HepG2 (cell line): ENCODE results near the gene DNAAF3. TPM values are rescaled to one million over a fixed set of nuclear protein-coding genes. Genes with fewer than 3 reads are reported as not detected.

Experiments
- ADNP ChIP-seq: sonication (generic); formaldehyde crosslinking; IDR thresholded peaks from 2 replicates; pipeline ENCODE4 v1.4.0; 2020; ENCODE audit warnings: missing genetic modification reagents
- ATF7 ChIP-seq, 2 experiments: fragments of 450-650 bp in 1 of 2; sonication (generic) in 1 of 2; formaldehyde crosslinking in 1 of 2; IDR thresholded peaks; 2 replicates each; pipeline versions ENCODE4 v1.4.0 to v1.6.1; 2016 to 2020; ENCODE audit warnings: antibody characterized with exemption in 1 of 2, mild to moderate bottlenecking in 1 of 2, missing genetic modification reagents in 1 of 2
- GMEB1 ChIP-seq: sonication (generic); formaldehyde crosslinking; IDR thresholded peaks from 2 replicates; pipeline ENCODE4 v1.5.1; 2020; ENCODE audit warnings: missing genetic modification reagents, mild to moderate bottlenecking, borderline replicate concordance
- GZF1 ChIP-seq: sonication (generic); formaldehyde crosslinking; IDR thresholded peaks from 2 replicates; pipeline ENCODE4 v1.5.1; 2020; ENCODE audit warnings: mild to moderate bottlenecking, missing genetic modification reagents
- HHEX ChIP-seq: IDR thresholded peaks from 2 replicates; pipeline ENCODE4 v1.6.1; 2016; ENCODE audit warnings: control low read depth
- IKZF1 ChIP-seq: fragments of 450-650 bp; IDR thresholded peaks from 2 replicates; pipeline ENCODE4 v1.7.1; 2016
- JUNB ChIP-seq: sonication (generic); formaldehyde crosslinking; IDR thresholded peaks from 2 replicates; pipeline ENCODE4 v1.8.0; 2022; ENCODE audit warnings: missing genetic modification reagents, mild to moderate bottlenecking, borderline replicate concordance
- MIER3 ChIP-seq: IDR thresholded peaks from 2 replicates; pipeline ENCODE4 v1.6.1; 2016; ENCODE audit warnings: missing compliant biosample characterization, borderline replicate concordance
- MLLT10 ChIP-seq: sonication (generic); formaldehyde crosslinking; IDR thresholded peaks from 2 replicates; pipeline ENCODE4 v1.4.0; 2020; ENCODE audit warnings: missing genetic modification reagents
- NAIF1 ChIP-seq: sonication (generic); formaldehyde crosslinking; IDR thresholded peaks from 2 replicates; pipeline ENCODE4 v1.5.0; 2020; ENCODE audit warnings: mild to moderate bottlenecking, missing genetic modification reagents, borderline replicate concordance
- NFKBIZ ChIP-seq: IDR thresholded peaks from 2 replicates; pipeline ENCODE4 v1.6.1; 2018; ENCODE audit warnings: missing genetic modification reagents, missing compliant biosample characterization
- POGK ChIP-seq: sonication (generic); formaldehyde crosslinking; conservative IDR thresholded peaks from 2 replicates; pipeline ENCODE4 v1.8.0; 2022; ENCODE audit warnings: mild to moderate bottlenecking, moderate library complexity, missing genetic modification reagents
- SNRNP70 ChIP-seq: fragments of 200-400 bp; formaldehyde crosslinking; IDR thresholded peaks from 2 replicates; pipeline ENCODE4 v1.6.1; 2017; ENCODE audit warnings: mild to moderate bottlenecking, low read depth, low read length, moderate library complexity
- TGIF2 ChIP-seq: IDR thresholded peaks from 2 replicates; pipeline ENCODE4 v1.6.1; 2016; ENCODE audit warnings: control low read depth, missing compliant biosample characterization
- ZBTB21 ChIP-seq: sonication (generic); formaldehyde crosslinking; IDR thresholded peaks from 2 replicates; pipeline ENCODE4 v1.4.0; 2020; ENCODE audit warnings: missing genetic modification reagents
- ZNF101 ChIP-seq: sonication (generic); formaldehyde crosslinking; IDR thresholded peaks from 2 replicates; pipeline ENCODE4 v1.4.0; 2020; ENCODE audit warnings: mild to moderate bottlenecking, low read depth, missing genetic modification reagents, borderline replicate concordance
- ZNF44 ChIP-seq: sonication (generic); formaldehyde crosslinking; IDR thresholded peaks from 2 replicates; pipeline ENCODE4 v1.5.1; 2020; ENCODE audit warnings: mild to moderate bottlenecking, missing genetic modification reagents
- ZNF501 ChIP-seq: sonication (generic); formaldehyde crosslinking; IDR thresholded peaks from 2 replicates; pipeline ENCODE4 v1.5.1; 2020; ENCODE audit warnings: mild to moderate bottlenecking, moderate library complexity, missing genetic modification reagents
- ZNF547 ChIP-seq: sonication (generic); formaldehyde crosslinking; IDR thresholded peaks from 2 replicates; pipeline ENCODE4 v1.5.1; 2020; ENCODE audit warnings: mild to moderate bottlenecking, missing genetic modification reagents
- ZNF784 ChIP-seq: sonication (generic); formaldehyde crosslinking; IDR thresholded peaks from 2 replicates; pipeline ENCODE4 v1.5.1; 2020; ENCODE audit warnings: missing genetic modification reagents, mild to moderate bottlenecking, borderline replicate concordance
- ZSCAN22 ChIP-seq: sonication (generic); formaldehyde crosslinking; IDR thresholded peaks from 2 replicates; pipeline ENCODE4 v1.4.0; 2020; ENCODE audit warnings: mild to moderate bottlenecking, missing genetic modification reagents
- polyA plus RNA-seq, 8 experiments: library from polyadenylated mRNA; depleted of rRNA in 3 of 8; stranded (reverse) in 7 of 8; unstranded in 1 of 8; fragments of >200 nt; fragmentation: Illumina TruSeq in 4 of 8; extraction: Trizol in 4 of 8; gene quantifications; 2 replicates each; pipeline versions ENCODE4 v1.2.1 to v1.2.3, GENCODE V29; 2011 to 2016; ENCODE audit warnings: low read depth in 4 of 8, missing spikeins in 1 of 8, mixed read lengths in 1 of 8; ENCODE audit not compliant: insufficient read depth in 1 of 8
- total RNA-seq, 5 experiments: library from RNA; depleted of rRNA; stranded (reverse); fragments of >200 nt; fragmentation: Illumina TruSeq; extraction: Trizol; gene quantifications; 2 replicates each; pipeline ENCODE4 v1.2.3, GENCODE V29; 2016; ENCODE audit warnings: low read depth in 1 of 5
- TF ChIP-seq, protein P1 (sequence below): sonication (generic); formaldehyde crosslinking; IDR thresholded peaks from 2 replicates; pipeline ENCODE4 v1.4.0; 2020; ENCODE audit warnings: missing genetic modification reagents, mild to moderate bottlenecking, borderline replicate concordance
- TF ChIP-seq, protein P2 (sequence below): IDR thresholded peaks from 2 replicates; pipeline ENCODE4 v1.6.1; 2016; ENCODE audit warnings: low read depth, control low read depth

DNAAF3 gene
- total and polyA plus RNA-seq, 2 of the 13 experiments (the other 11 are each of a cell fraction or from before 2014, with no cell fraction given) = 0.30 to 0.40 TPM

GRCh38 chr19:55116232-55116858 is 50.1 kb downstream of the DNAAF3 start (continued):
- TF ChIP-seq, protein P1, sequence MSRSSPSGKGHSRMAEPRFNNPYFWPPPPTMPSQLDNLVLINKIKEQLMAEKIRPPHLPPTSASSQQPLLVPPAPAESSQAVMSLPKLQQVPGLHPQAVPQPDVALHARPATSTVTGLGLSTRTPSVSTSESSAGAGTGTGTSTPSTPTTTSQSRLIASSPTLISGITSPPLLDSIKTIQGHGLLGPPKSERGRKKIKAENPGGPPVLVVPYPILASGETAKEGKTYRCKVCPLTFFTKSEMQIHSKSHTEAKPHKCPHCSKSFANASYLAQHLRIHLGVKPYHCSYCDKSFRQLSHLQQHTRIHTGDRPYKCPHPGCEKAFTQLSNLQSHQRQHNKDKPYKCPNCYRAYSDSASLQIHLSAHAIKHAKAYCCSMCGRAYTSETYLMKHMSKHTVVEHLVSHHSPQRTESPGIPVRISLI (CRISPR knock-in tag) = no peak
- TF ChIP-seq ZNF547 (CRISPR knock-in tag) = no peak
- no peak for TF ChIP-seq ADNP
- no peak for TF ChIP-seq NFKBIZ (CRISPR knock-in tag)
- TF ChIP-seq NAIF1 (CRISPR knock-in tag) = no peak
- no peak for TF ChIP-seq IKZF1
- TF ChIP-seq, protein P2, sequence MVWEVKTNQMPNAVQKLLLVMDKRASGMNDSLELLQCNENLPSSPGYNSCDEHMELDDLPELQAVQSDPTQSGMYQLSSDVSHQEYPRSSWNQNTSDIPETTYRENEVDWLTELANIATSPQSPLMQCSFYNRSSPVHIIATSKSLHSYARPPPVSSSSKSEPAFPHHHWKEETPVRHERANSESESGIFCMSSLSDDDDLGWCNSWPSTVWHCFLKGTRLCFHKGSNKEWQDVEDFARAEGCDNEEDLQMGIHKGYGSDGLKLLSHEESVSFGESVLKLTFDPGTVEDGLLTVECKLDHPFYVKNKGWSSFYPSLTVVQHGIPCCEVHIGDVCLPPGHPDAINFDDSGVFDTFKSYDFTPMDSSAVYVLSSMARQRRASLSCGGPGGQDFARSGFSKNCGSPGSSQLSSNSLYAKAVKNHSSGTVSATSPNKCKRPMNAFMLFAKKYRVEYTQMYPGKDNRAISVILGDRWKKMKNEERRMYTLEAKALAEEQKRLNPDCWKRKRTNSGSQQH (CRISPR knock-in tag) = no peak
- no peak for TF ChIP-seq ZBTB21 (CRISPR knock-in tag)
- no peak for TF ChIP-seq MLLT10 (CRISPR knock-in tag)
- TF ChIP-seq JUNB = no peak
- TF ChIP-seq ZNF44 = no peak
- TF ChIP-seq GZF1 = 0 out of 2 replicates have a peak, but pooled peaks have one; percentile 28
- no peak for TF ChIP-seq ATF7 (IDR thresholded peaks at IDR 0.05)
- TF ChIP-seq ATF7 (CRISPR knock-in tag; IDR thresholded peaks at IDR 0.05) = peak; percentile 59; the same call in 1 of the 2 replicates
- TF ChIP-seq SNRNP70 = no peak
- TF ChIP-seq ZNF501 (CRISPR knock-in tag) = peak; percentile 31; the same call in 1 of the 2 replicates
- TF ChIP-seq TGIF2 (CRISPR knock-in tag) = no peak
- TF ChIP-seq POGK = no peak
- TF ChIP-seq ZNF784 (CRISPR knock-in tag) = no peak
- no peak for TF ChIP-seq ZNF101 (CRISPR knock-in tag)
- peak; percentile 60; the same call in 1 of the 2 replicates for TF ChIP-seq GMEB1
- TF ChIP-seq MIER3 = no peak
- TF ChIP-seq ZSCAN22 (CRISPR knock-in tag) = peak; percentile 50; the same call in 1 of the 2 replicates
- no peak for TF ChIP-seq HHEX (CRISPR knock-in tag)
